K562 (cell line): Measurements from ENCODE around the gene COLQ. TPM values are rescaled to one million over a fixed set of nuclear protein-coding genes. Genes with fewer than 3 reads are reported as not detected.

ENCODE experiments used
- ATAC-seq: fragments of 200-7000 bp; cut with Tn5 transposase; 3 replicates; pipeline ENCODE4 v1.9.1; 2020; ENCODE audit warnings: moderate library complexity
- BruUV-seq: library from RNA; stranded (reverse); fragments of 400-500 nt; replicated peaks from 2 replicates; lab custom pipeline; 2021; lab: Mats Ljungman, UMichigan
- CTCF ChIA-PET: fragments of 300-600 bp; formaldehyde crosslinking; extraction: SDS; loops from one replicate; lab custom pipeline; 2021; ENCODE audit warnings: low intra/inter-chr PET ratio; lab: Yijun Ruan, JAX
- POLR2A ChIA-PET: fragments of 300-600, 350-650 bp; sonication (Branson Sonifier 250); formaldehyde crosslinking; extraction: SDS; loops from one replicate; lab custom pipeline; 2021; ENCODE audit warnings: antibody characterized with exemption, inconsistent platforms; lab: Yijun Ruan, JAX
- DNase-seq, 4 experiments: peaks; one replicate each; pipeline versions ENCODE4 v3.0.0 to v3.0.0-alpha.2; 2011 to 2018; ENCODE audit warnings: low spot score in 3 of 4, mixed read lengths in 3 of 4; ENCODE audit errors: extremely low read depth in 1 of 4
- FAIRE-seq: peaks from 2 replicates; lab custom pipeline; 2011; peaks lifted over from hg19 to GRCh38; lab: Jason Lieb, UNC
- H2AFZ ChIP-seq: 2 replicates; pipeline ENCODE4 v1.6.0; 2011; ENCODE audit warnings: low read depth, low read length, control low read depth, inconsistent platforms
- H3K27ac ChIP-seq: fragments of 200-600 bp; 3 replicates; pipeline ENCODE4 v1.8.0; 2011; ENCODE audit warnings: low read depth, mild to moderate bottlenecking, control low read depth, inconsistent platforms, low read length, moderate library complexity, mixed read lengths; ENCODE audit errors: extremely low read depth
- H3K27me3 ChIP-seq, 2 experiments: fragments of 300-600 bp in 1 of 2; 2 replicates in 1 of 2; 3 replicates in 1 of 2; pipeline versions ENCODE4 v1.6.0 to v1.8.0; 2011; ENCODE audit warnings: inconsistent platforms in 2 of 2, low read length in 2 of 2, mild to moderate bottlenecking in 1 of 2, mixed read lengths in 1 of 2, moderate library complexity in 1 of 2; ENCODE audit not compliant: control insufficient read depth in 2 of 2, insufficient read depth in 2 of 2
- H3K36me3 ChIP-seq: fragments of 300-600 bp; 3 replicates; pipeline ENCODE4 v1.8.0; 2011; ENCODE audit warnings: mild to moderate bottlenecking, low read length, inconsistent platforms; ENCODE audit not compliant: control insufficient read depth, insufficient read depth
- H3K4me1 ChIP-seq, 2 experiments: fragments of 200-600 bp in 1 of 2; replicated peaks in 1 of 2; 2 replicates in 1 of 2; 3 replicates in 1 of 2; pipeline versions ENCODE4 v1.5.1 to v1.8.0; 2011; ENCODE audit warnings: inconsistent platforms in 2 of 2, low read length in 2 of 2, mild to moderate bottlenecking in 1 of 2, mixed read lengths in 1 of 2, moderate library complexity in 1 of 2; ENCODE audit not compliant: control insufficient read depth in 2 of 2, insufficient read depth in 2 of 2
- H3K4me2 ChIP-seq: 2 replicates; pipeline ENCODE4 v1.6.1; 2011; ENCODE audit warnings: low read length, control low read depth, inconsistent platforms, mixed read lengths; ENCODE audit not compliant: insufficient read depth
- H3K4me3 ChIP-seq: fragments of 200-600 bp; sonication (generic), shearing (Covaris generic); 2 replicates; pipeline ENCODE4 v1.5.1; 2016; ENCODE audit warnings: control low read depth, inconsistent platforms
- H3K79me2 ChIP-seq: fragments of 200-600 bp; 3 replicates; pipeline ENCODE4 v1.8.0; 2011; ENCODE audit warnings: low read length, inconsistent platforms; ENCODE audit not compliant: control insufficient read depth, insufficient read depth
- H3K9ac ChIP-seq, 2 experiments: 2 replicates each; pipeline versions ENCODE4 v1.6.0 to v1.6.1; 2011; ENCODE audit warnings: low read depth in 2 of 2, low read length in 2 of 2, control low read depth in 1 of 2, inconsistent platforms in 1 of 2, mild to moderate bottlenecking in 1 of 2, mixed read lengths in 1 of 2; ENCODE audit not compliant: insufficient read depth in 1 of 2
- H3K9me1 ChIP-seq: one replicate; pipeline ENCODE4 v1.6.0; 2011; ENCODE audit warnings: inconsistent platforms, mild to moderate bottlenecking, low read length, moderate library complexity; ENCODE audit not compliant: control insufficient read depth, insufficient read depth
- H3K9me3 ChIP-seq: replicated peaks from 2 replicates; pipeline ENCODE4 v1.5.1; 2011; ENCODE audit warnings: low read depth, low read length, inconsistent platforms; ENCODE audit not compliant: control insufficient read depth, insufficient read depth
- H4K20me1 ChIP-seq: replicated peaks from 2 replicates; pipeline ENCODE4 v1.6.1; 2011; ENCODE audit warnings: low read length, inconsistent platforms, mixed read lengths; ENCODE audit not compliant: control insufficient read depth, insufficient read depth
- CBX8 ChIP-seq: fragments of 200-600 bp; sonication (generic); IDR thresholded peaks from 2 replicates; pipeline ENCODE4 v1.6.1; 2012; ENCODE audit warnings: borderline replicate concordance, mixed run types, low read depth, mild to moderate bottlenecking, moderate library complexity, mixed read lengths, low read length, control low read depth, inconsistent platforms; ENCODE audit not compliant: poor library complexity, severe bottlenecking; ENCODE audit errors: extremely low read depth
- RFX7 ChIP-seq: fragments of 250-450 bp; sonication (Bioruptor Pico); IDR thresholded peaks from 2 replicates; pipeline ENCODE4 v1.5.1; 2021; ENCODE audit warnings: mild to moderate bottlenecking
- ZBTB7A ChIP-seq: IDR thresholded peaks from 2 replicates; pipeline ENCODE4 v1.6.1; 2011; ENCODE audit warnings: low read depth, mild to moderate bottlenecking, low read length, moderate library complexity, borderline replicate concordance; ENCODE audit not compliant: control insufficient read depth
- ZNF830 ChIP-seq: fragments of 250-450 bp; sonication (Bioruptor Pico); IDR thresholded peaks from 2 replicates; pipeline ENCODE4 v1.5.0; 2021; ENCODE audit warnings: mild to moderate bottlenecking
- WGBS: fragments of 100-300 bp; shearing (Covaris generic); methylation state at CpG from one replicate; pipeline ENCODE4 v1.1.6; 2016; ENCODE audit warnings: low coverage, mixed read lengths; ENCODE audit not compliant: insufficient coverage; ENCODE audit errors: missing lambda C conversion rate; 5-methylcytosine and 5-hydroxymethylcytosine counted together
- in situ Hi-C: fragments of 300-500 bp; cut with MboI; formaldehyde crosslinking; loops from 4 replicates; pipeline ENCODE4 v1.15.0; 2018; ENCODE audit warnings: inconsistent platforms, mixed read lengths
- intact Hi-C: fragments of 100-400 bp; cut with micrococcal nuclease; formaldehyde crosslinking; loops from 2 replicates; pipeline ENCODE4 v1.14.2; 2022
- polyA plus RNA-seq, 8 experiments: library from polyadenylated mRNA; depleted of rRNA in 4 of 8; stranded (reverse) in 5 of 8; unstranded in 3 of 8; fragments of >200 nt; fragmentation: Nextera tagmentation in 2 of 8; fragmentation: Illumina TruSeq in 1 of 8; extraction: Ambion mirVana in 2 of 8; extraction: Trizol in 1 of 8; gene quantifications; 2 replicates each; pipeline versions ENCODE4 v1.2.1 to v1.2.3, GENCODE V29; 2011 to 2014; ENCODE audit warnings: inconsistent platforms in 1 of 8, missing spikeins in 1 of 8
- total RNA-seq, 7 experiments: library from RNA; depleted of rRNA in 6 of 7; stranded (reverse); fragments of >200 nt in 6 of 7; fragmentation: Illumina TruSeq in 2 of 7; extraction: Trizol in 2 of 7; gene quantifications; 2 replicates each; pipeline versions ENCODE4 v1.2.1 to v1.2.3, GENCODE V29; 2011 to 2021; ENCODE audit warnings: low replicate concordance in 1 of 7

The COLQ gene
- total and polyA plus RNA-seq, 9 of the 15 experiments (the other 6 are each of a cell fraction or from before 2014, with no cell fraction given) = 0.04 to 0.36 (median 0.27) TPM; not detected in 4

GRCh38 chr3:15522016-15522415 lies 510 bp upstream of the COLQ start:
- Histone ChIP-seq H4K20me1 (peaks cover 8% of the 10 kb centered on the region; the same call in 1 of the 2 replicates), H3K79me2 (no peaks in the 10 kb centered on the region), H3K9me3 (no peaks in the 10 kb centered on the region), H3K27me3 (peaks cover 22 to 36% of the 10 kb centered on the region in 2 experiments; a peak in 4 of 5 replicates), H2AFZ (no peak overlapping the region), H3K4me2 (no peak overlapping the region), H3K9me1 (no peaks in the 10 kb centered on the region), H3K4me1 (no peaks in the 10 kb centered on the region), H3K4me3 (no peak overlapping the region), H3K9ac (no peak overlapping the region), H3K27ac (no peak overlapping the region), H3K36me3 (no peaks in the 10 kb centered on the region)
- FAIRE-seq = no peak
- no peak for DNase-seq
- ATAC-seq = no peak
- CTCF ChIA-PET = no interaction called here
- intact Hi-C loops (no loop called here), in situ Hi-C loops (no loop called here)
- no TSS peak for BruUV-seq
- TF ChIP-seq CBX8 = peak; percentile 73
- TF ChIP-seq RFX7 (CRISPR knock-in tag) = no peak
- POLR2A ChIA-PET = no interaction called here

- no peak; the same call in 2 of the 3 replicates for ATAC-seq
- TF ChIP-seq ZBTB7A = no peak
- TF ChIP-seq ZNF830 (CRISPR knock-in tag) = no peak
- intact Hi-C loops = no loop called here
These were observed 518 bp downstream of the COLQ start for GRCh38 chr3:15520804-15521572.

More at GRCh38 chr3:15520804-15521572, 518 bp downstream of the COLQ start:
- FAIRE-seq = no peak
- H3K79me2 ChIP-seq = no peaks in the 10 kb centered on the region
- H3K36me3 ChIP-seq = no peaks in the 10 kb centered on the region
- H3K27me3 ChIP-seq = peaks cover 22 to 42% of the 10 kb centered on the region in 2 experiments; a peak in 4 of 5 replicates
- 0 out of 4 replicates have a peak overlapping the region, but pooled peaks of 1 of the 2 experiments have one; percentile 40 for H3K9ac ChIP-seq
- H3K4me2 ChIP-seq = no peak overlapping the region
- in situ Hi-C loops = no loop called here
- H2AFZ ChIP-seq = peak overlapping the region; percentile 39; the same call in 1 of the 2 replicates
- H3K4me1 ChIP-seq = no peaks in the 10 kb centered on the region
- ChIA-PET CTCF (no interaction called here), POLR2A (interaction anchor here (0.5 to 0.6 kb wide), 2 partner anchors 90 to 941 kb away, joined by 3 read pairs; no protein-coding TSS in a partner anchor)
- BruUV-seq = no TSS peak
- no peaks in the 10 kb centered on the region for H3K9me3 ChIP-seq
- DNase-seq = no peak
- no peaks in the 10 kb centered on the region for H3K9me1 ChIP-seq
- WGBS = 3% methylated on average over 13 of the region's 14 CpGs
- peaks cover 8% of the 10 kb centered on the region; the same call in 1 of the 2 replicates for H4K20me1 ChIP-seq
- no peak overlapping the region for H3K4me3 ChIP-seq
- H3K27ac ChIP-seq = no peak overlapping the region
